B cell (primary cell): ENCODE results near the gene ZNF609. TPM values are rescaled to one million over a fixed set of nuclear protein-coding genes. Genes with fewer than 3 reads are reported as not detected.

ENCODE experiments used
- ATAC-seq: fragments of 200-7000 bp; cut with Tn5 transposase; one replicate; pipeline ENCODE4 v1.10.0; 2021; ENCODE audit warnings: low read depth, mild to moderate bottlenecking, moderate number of reproducible peaks, moderate library complexity
- CTCF ChIA-PET: fragments of 350-600 bp; sonication (Branson Sonifier 250); formaldehyde crosslinking; loops from one replicate; lab custom pipeline; 2021; ENCODE audit warnings: antibody characterized with exemption, inconsistent platforms; lab: Charles Lee
- POLR2A ChIA-PET: fragments of 350-600 bp; sonication (Branson Sonifier 250); formaldehyde crosslinking; loops from one replicate; lab custom pipeline; 2021; ENCODE audit warnings: antibody characterized with exemption; lab: Charles Lee
- DNase-seq: peaks from one replicate; pipeline ENCODE4 v3.0.0; 2013
- H2AFZ ChIP-seq: 2 replicates; pipeline ENCODE4 v1.6.1; 2012; ENCODE audit warnings: mild to moderate bottlenecking, low read depth, low read length; ENCODE audit not compliant: insufficient read depth, poor library complexity, severe bottlenecking
- H3K27ac ChIP-seq, 2 donors: 1 replicate in 1 of 2; 2 replicates in 1 of 2; pipeline ENCODE4 v1.5.1; 2012 to 2013; ENCODE audit warnings: low read length in 2 of 2, mild to moderate bottlenecking in 2 of 2, moderate library complexity in 1 of 2
- H3K27me3 ChIP-seq, 4 experiments: fragments of 200-600 bp in 1 of 4; sonication (generic) in 1 of 4; replicated peaks in 1 of 4; 1 replicate in 2 of 4; 2 replicates in 2 of 4; pipeline versions ENCODE4 v1.6.1 to v1.7.0; 2013 to 2016; ENCODE audit warnings: low read length in 3 of 4, mild to moderate bottlenecking in 2 of 4, mixed read lengths in 1 of 4, moderate library complexity in 1 of 4; ENCODE audit not compliant: insufficient read depth in 4 of 4, control insufficient read depth in 3 of 4; ENCODE audit errors: control extremely low read depth in 1 of 4
- H3K36me3 ChIP-seq, 2 experiments: replicated peaks in 1 of 2; 1 replicate in 1 of 2; 2 replicates in 1 of 2; pipeline versions ENCODE4 v1.6.1 to v1.7.1; 2013; ENCODE audit warnings: low read length in 1 of 2; ENCODE audit not compliant: insufficient read depth in 2 of 2, control insufficient read depth in 1 of 2; ENCODE audit errors: control extremely low read depth in 1 of 2, extremely low read depth in 1 of 2
- H3K4me1 ChIP-seq, 2 donors: fragments of 200-600 bp in 1 of 2; sonication (generic) in 1 of 2; 1 replicate in 1 of 2; 2 replicates in 1 of 2; pipeline versions ENCODE4 v1.5.1 to v1.6.1; 2013 to 2017; ENCODE audit warnings: low read length in 2 of 2; ENCODE audit not compliant: control insufficient read depth in 2 of 2, insufficient read depth in 2 of 2
- H3K4me2 ChIP-seq: replicated peaks from 2 replicates; pipeline ENCODE3; 2012; ENCODE audit warnings: mild to moderate bottlenecking, low read depth, low read length; ENCODE audit not compliant: poor library complexity, severe bottlenecking
- H3K4me3 ChIP-seq, 5 experiments: fragments of 200-600 bp in 1 of 5; sonication (generic) in 1 of 5; 1 replicate in 3 of 5; 2 replicates in 2 of 5; pipeline versions ENCODE4 v1.5.1 to v1.7.0; 2011 to 2016; ENCODE audit warnings: low read length in 4 of 5, mild to moderate bottlenecking in 4 of 5, low read depth in 2 of 5, control low read depth in 1 of 5, moderate library complexity in 1 of 5; ENCODE audit not compliant: insufficient read depth in 1 of 5; ENCODE audit errors: control extremely low read depth in 1 of 5, extremely low read depth in 1 of 5
- H3K79me2 ChIP-seq: fragments of 200-600 bp; sonication (generic); one replicate; pipeline ENCODE4 v1.6.0; 2016; ENCODE audit warnings: low read length; ENCODE audit not compliant: control insufficient read depth, insufficient read depth
- H3K9ac ChIP-seq: fragments of 200-600 bp; sonication (generic); 2 replicates; pipeline ENCODE4 v1.6.1; 2017; ENCODE audit warnings: mild to moderate bottlenecking, low read length, moderate library complexity
- H3K9me3 ChIP-seq, 3 donors: one replicate each; pipeline versions ENCODE4 v1.6.1 to v1.7.1; 2013; ENCODE audit warnings: low read length in 2 of 3; ENCODE audit not compliant: control insufficient read depth in 2 of 3, insufficient read depth in 1 of 3; ENCODE audit errors: control extremely low read depth in 1 of 3
- H4K20me1 ChIP-seq: 2 replicates; pipeline ENCODE4 v1.6.0; 2012; ENCODE audit warnings: mild to moderate bottlenecking, low read length; ENCODE audit not compliant: insufficient read depth, control insufficient read depth, poor library complexity, severe bottlenecking
- H3K27ac Mint-ChIP-seq: one replicate; pipeline ENCODE4 v1.8.0; 2021; ENCODE audit warnings: mixed read lengths
- H3K27me3 Mint-ChIP-seq: one replicate; pipeline ENCODE4 v1.8.0; 2021; ENCODE audit warnings: mixed read lengths
- H3K4me1 Mint-ChIP-seq: one replicate; pipeline ENCODE4 v1.8.0; 2021; ENCODE audit warnings: mixed read lengths
- H3K4me3 Mint-ChIP-seq: one replicate; pipeline ENCODE4 v1.8.0; 2021; ENCODE audit warnings: mixed read lengths
- H3K9me3 Mint-ChIP-seq: one replicate; pipeline ENCODE4 v1.8.0; 2022; ENCODE audit warnings: mixed read lengths; ENCODE audit not compliant: insufficient read depth
- EZH2 ChIP-seq: IDR thresholded peaks from 2 replicates; pipeline ENCODE4 v1.6.1; 2012; ENCODE audit warnings: borderline replicate concordance, low read depth, mild to moderate bottlenecking, moderate library complexity, low read length; ENCODE audit not compliant: insufficient read depth, poor library complexity, severe bottlenecking
- whole genome bisulfite sequencing: methylation state at CpG from one replicate; pipeline ENCODE4 v1.1.5; 2013; ENCODE audit warnings: missing lambda C conversion rate; ENCODE audit not compliant: insufficient coverage; 5-methylcytosine and 5-hydroxymethylcytosine counted together
- intact Hi-C: fragments of 100-400 bp; cut with micrococcal nuclease; formaldehyde crosslinking; loops from one replicate; pipeline ENCODE4 v1.10.0; 2022
- polyA plus RNA-seq: library from polyadenylated mRNA; depleted of rRNA; stranded (reverse); fragments of >200 nt; gene quantifications from 2 replicates; pipeline ENCODE4 v1.2.3, GENCODE V29; 2012
- total RNA-seq, 2 donors: library from RNA; stranded (reverse); fragments of 120-200 nt in 1 of 2; gene quantifications; 1 replicate in 1 of 2; 2 replicates in 1 of 2; pipeline versions ENCODE4 v1.2.3 to v1.2.4, GENCODE V29; 2013 to 2022
- TF ChIP-seq, protein P1 (sequence below): fragments of 200-600 bp; IDR thresholded peaks from one replicate; pipeline ENCODE4 v1.8.0; 2022; ENCODE audit warnings: antibody characterized with exemption, mild to moderate bottlenecking

ZNF609 gene
- total and polyA plus RNA-seq, 2 donors (not counting 1 experiment from before 2014, with no cell fraction given) = 5.8 to 32.9 TPM

DNA sequence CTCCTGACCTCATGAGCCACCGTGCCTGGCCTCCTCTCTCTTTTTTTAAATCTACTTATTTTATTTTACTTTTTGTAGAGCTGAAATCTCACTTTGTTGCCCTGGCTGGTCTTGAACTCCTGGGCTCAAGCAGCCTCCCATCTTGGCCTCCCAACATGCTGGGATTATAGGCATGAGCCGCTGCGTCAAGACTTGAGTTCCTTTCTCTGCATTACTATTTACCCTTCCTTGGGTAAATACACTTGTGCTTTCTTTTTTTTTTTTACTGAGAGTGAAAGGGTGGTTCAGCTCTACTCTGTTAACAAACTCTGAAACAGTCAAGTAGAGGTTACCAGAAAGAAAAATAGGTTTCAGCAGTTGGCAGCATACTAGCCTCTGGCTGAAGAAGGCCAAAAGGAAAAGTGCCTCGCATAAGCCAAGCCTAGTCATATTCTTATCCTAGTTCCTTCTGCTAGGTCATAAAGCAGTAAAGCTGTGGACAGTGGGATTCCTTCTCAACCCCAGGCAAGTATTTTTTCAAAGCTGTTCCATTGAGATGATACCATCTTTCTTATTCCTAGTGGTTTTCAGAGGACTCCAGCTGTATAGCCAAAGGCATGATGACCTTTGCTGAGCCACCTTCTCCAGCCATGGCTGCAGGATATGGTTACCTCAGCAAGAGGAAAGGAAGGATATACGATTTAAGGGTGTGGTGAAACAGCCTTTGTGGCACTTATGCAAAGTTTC is 179.9 kb downstream of the ZNF609 start:
- Histone ChIP-seq H3K4me1 (peaks cover 12 to 19% of the 10 kb centered on the region in 2 donors), H3K27me3 (no peaks in the 10 kb centered on the region), H3K79me2 (peaks cover 13% of the 10 kb centered on the region), H3K4me3 (no peak overlapping the region), H2AFZ (no peak overlapping the region), H3K9me3 (peaks cover 0 to 2% (median 0%) of the 10 kb centered on the region in 3 donors), H4K20me1 (no peaks in the 10 kb centered on the region), H3K4me2 (no peak overlapping the region), H3K36me3 (no peaks in the 10 kb centered on the region), H3K27ac (no peak overlapping the region), H3K9ac (no peak overlapping the region)
- Mint-ChIP-seq H3K4me3 (no peak overlapping the region), H3K9me3 (peaks cover 3% of the 10 kb centered on the region), H3K4me1 (peaks cover 22% of the 10 kb centered on the region), H3K27me3 (no peaks in the 10 kb centered on the region), H3K27ac (no peak overlapping the region)
- POLR2A ChIA-PET = no interaction called here
- intact Hi-C loops = no loop called here
- DNase-seq (no peak), ATAC-seq (no peak)
- TF ChIP-seq EZH2 = no peak
- TF ChIP-seq, protein P1, sequence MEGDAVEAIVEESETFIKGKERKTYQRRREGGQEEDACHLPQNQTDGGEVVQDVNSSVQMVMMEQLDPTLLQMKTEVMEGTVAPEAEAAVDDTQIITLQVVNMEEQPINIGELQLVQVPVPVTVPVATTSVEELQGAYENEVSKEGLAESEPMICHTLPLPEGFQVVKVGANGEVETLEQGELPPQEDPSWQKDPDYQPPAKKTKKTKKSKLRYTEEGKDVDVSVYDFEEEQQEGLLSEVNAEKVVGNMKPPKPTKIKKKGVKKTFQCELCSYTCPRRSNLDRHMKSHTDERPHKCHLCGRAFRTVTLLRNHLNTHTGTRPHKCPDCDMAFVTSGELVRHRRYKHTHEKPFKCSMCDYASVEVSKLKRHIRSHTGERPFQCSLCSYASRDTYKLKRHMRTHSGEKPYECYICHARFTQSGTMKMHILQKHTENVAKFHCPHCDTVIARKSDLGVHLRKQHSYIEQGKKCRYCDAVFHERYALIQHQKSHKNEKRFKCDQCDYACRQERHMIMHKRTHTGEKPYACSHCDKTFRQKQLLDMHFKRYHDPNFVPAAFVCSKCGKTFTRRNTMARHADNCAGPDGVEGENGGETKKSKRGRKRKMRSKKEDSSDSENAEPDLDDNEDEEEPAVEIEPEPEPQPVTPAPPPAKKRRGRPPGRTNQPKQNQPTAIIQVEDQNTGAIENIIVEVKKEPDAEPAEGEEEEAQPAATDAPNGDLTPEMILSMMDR = no peak
- CTCF ChIA-PET = interaction anchor here (0.8 to 1.1 kb wide), 3 partner anchors 13 to 109 kb away, joined by 3 to 4 read pairs (median 3); no protein-coding TSS in a partner anchor
- WGBS = 83% methylated on average over 1 of the region's 5 CpGs

DNA sequence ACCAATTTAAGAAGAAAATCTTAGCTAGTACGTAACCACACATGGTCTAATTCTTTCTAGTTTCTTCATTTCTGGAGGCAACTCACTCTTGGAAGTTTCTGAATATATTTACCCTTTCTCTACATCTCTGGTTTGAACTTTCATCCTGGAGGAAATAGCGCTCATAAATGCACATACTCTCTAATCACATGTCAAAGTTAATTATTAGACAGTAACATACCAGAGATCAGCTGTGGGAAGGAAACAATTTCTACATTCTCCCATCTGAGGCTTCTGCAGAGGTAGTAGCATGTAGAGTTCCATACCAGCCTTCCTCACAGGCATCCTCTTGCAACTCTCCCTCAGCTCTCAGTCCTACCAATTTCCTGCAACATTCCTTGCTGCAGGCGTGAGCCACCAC is 182.5 kb downstream of the ZNF609 start:
- Histone ChIP-seq H3K4me3 (no peak overlapping the region), H4K20me1 (no peaks in the 10 kb centered on the region), H3K27ac (no peak overlapping the region), H3K79me2 (peaks cover 8% of the 10 kb centered on the region), H3K36me3 (no peaks in the 10 kb centered on the region), H3K4me1 (peaks cover 12 to 19% of the 10 kb centered on the region in 2 donors), H3K9me3 (no peaks in the 10 kb centered on the region), H3K4me2 (no peak overlapping the region), H3K9ac (no peak overlapping the region), H2AFZ (no peak overlapping the region), H3K27me3 (no peaks in the 10 kb centered on the region)
- WGBS = no CpG with 5 or more reads among the region's 3 CpGs
- Mint-ChIP-seq H3K27me3 (no peaks in the 10 kb centered on the region), H3K4me1 (peaks cover 19% of the 10 kb centered on the region), H3K27ac (no peak overlapping the region), H3K4me3 (no peak overlapping the region), H3K9me3 (no peaks in the 10 kb centered on the region)
- TF ChIP-seq, protein P1 = no peak
- TF ChIP-seq EZH2 = no peak
- ATAC-seq = no peak
- ChIA-PET CTCF (interaction anchor here (0.5 to 1.0 kb wide), 2 partner anchors 11 to 322 kb away, joined by 3 read pairs; no protein-coding TSS in a partner anchor), POLR2A (no interaction called here)
- intact Hi-C loops = no loop called here
- no peak for DNase-seq
